Right lobe of liver (tissue), 6 donors: ENCODE data around the gene C1orf105. TPM values are rescaled to one million over a fixed set of nuclear protein-coding genes. Genes with fewer than 3 reads are reported as not detected.

Experiments
- ATAC-seq, 4 donors: fragments of 200-7000 bp; cut with Tn5 transposase; one replicate each; pipeline ENCODE4 v1.9.1; 2020; ENCODE audit warnings: mild to moderate bottlenecking in 4 of 4, moderate library complexity in 4 of 4
- DNase-seq, 3 donors: peaks; one replicate each; pipeline ENCODE4 v3.0.0-alpha.2; 2020
- H3K27ac ChIP-seq, 3 donors: fragments of 200-600 bp; one replicate each; pipeline ENCODE4 v1.8.0; 2022
- H3K27me3 ChIP-seq, 2 donors: fragments of 200-600 bp; one replicate each; pipeline ENCODE4 v1.8.0; 2022
- H3K36me3 ChIP-seq, 4 donors: fragments of 200-600 bp; sonication (generic) in 1 of 4; one replicate each; pipeline versions ENCODE4 v1.5.1 to v1.8.0; 2017 to 2022; ENCODE audit warnings: control low read depth in 1 of 4
- H3K4me1 ChIP-seq, 4 donors: fragments of 200-600 bp; sonication (generic) in 1 of 4; one replicate each; pipeline versions ENCODE4 v1.5.1 to v1.8.0; 2017 to 2022; ENCODE audit warnings: control low read depth in 1 of 4
- H3K4me3 ChIP-seq, 3 donors: fragments of 200-600 bp; one replicate each; pipeline ENCODE4 v1.8.0; 2022
- H3K9me3 ChIP-seq, 4 donors: fragments of 200-600 bp; sonication (generic) in 1 of 4; one replicate each; pipeline versions ENCODE4 v1.5.1 to v1.8.0; 2017 to 2022; ENCODE audit warnings: control low read depth in 1 of 4
- CTCF ChIP-seq, 4 donors: fragments of 200-600 bp in 3 of 4; fragments of 450-650 bp in 1 of 4; IDR thresholded peaks; one replicate each; pipeline versions ENCODE4 v1.5.1 to v1.8.0; 2016 to 2022; ENCODE audit warnings: antibody characterized with exemption in 4 of 4, mild to moderate bottlenecking in 2 of 4
- POLR2A ChIP-seq: fragments of 450-650 bp; IDR thresholded peaks from one replicate; pipeline ENCODE4 v1.6.1; 2017; ENCODE audit warnings: antibody characterized with exemption, mild to moderate bottlenecking
- WGBS: methylation state at CpG from one replicate; pipeline ENCODE4 v1.1.6; 2018; ENCODE audit warnings: low coverage, low lambda C conversion rate; ENCODE audit not compliant: insufficient coverage; ENCODE audit errors: missing lambda C conversion rate; 5-methylcytosine and 5-hydroxymethylcytosine counted together
- intact Hi-C, 2 donors: fragments of 100-400 bp; cut with DNase I; formaldehyde crosslinking; loops; one replicate each; pipeline versions ENCODE4 v1.11.2 to v1.14.1; 2022
- total RNA-seq, 6 experiments: library from RNA; depleted of rRNA in 2 of 6; stranded (reverse); fragments of >200 nt in 2 of 6; fragmentation: NEBNext Ultra II Directional in 3 of 6; extraction: Animal tissue kit (Norgen Biotek cat#: 25700) in 3 of 6; gene quantifications; one replicate each; pipeline versions ENCODE4 v1.1.0 to v1.2.4, GENCODE V29; 2016 to 2023
- donor health status: DM: no; HTN: yes; CAD: no.
- donor health status: DM: no; HTN: no; CAD: no.
- donor health status: DM: no; HTN: no; CAD: no.
- donor health status: DM: no; HTN: yes; CAD: no.
- donor health status: DM: no; HTN: yes; CAD: no.

Gene C1orf105
- total RNA-seq, 6 experiments from 2014 or later, result 0.24 to 1.3 (median 0.46) TPM; not detected in 2

DNA sequence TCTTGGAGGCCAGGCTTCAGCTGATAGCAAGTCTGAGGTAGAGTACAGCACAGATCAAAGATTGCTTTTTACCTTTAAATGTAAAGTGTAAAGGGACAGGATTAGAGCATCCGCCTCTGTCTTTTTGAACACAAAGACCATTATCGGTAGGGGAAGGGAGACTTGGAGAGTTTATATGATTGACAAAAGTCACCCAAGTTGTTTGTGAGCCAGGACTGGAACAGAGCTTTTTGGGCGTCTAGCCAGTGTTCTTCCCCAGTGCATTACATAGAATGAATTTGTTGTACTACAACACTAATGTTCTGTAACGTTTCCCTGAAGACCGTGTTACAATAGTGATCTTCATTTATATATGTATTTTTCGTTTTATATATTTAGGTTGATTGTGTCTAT, 32.7 kb downstream of the C1orf105 start:
- H3K4me3 ChIP-seq, result no peak overlapping the region
- ATAC-seq (no peak), DNase-seq (no peak)
- H3K4me1 ChIP-seq, result peaks cover 0 to 30% (median 2%) of the 10 kb centered on the region in 4 donors
- WGBS, result 78% methylated on average over 6 of the region's 6 CpGs
- intact Hi-C loops, result loop anchor here in 1 of 2 donors (10.0 kb wide), 1 partner anchor 262 kb away; no protein-coding TSS in a partner anchor
- no peak overlapping the region for H3K27ac ChIP-seq
- H3K27me3 ChIP-seq, result no peaks in the 10 kb centered on the region
- TF ChIP-seq CTCF (IDR thresholded peaks at IDR 0.05) (no peak), POLR2A (no peak)
- no peaks in the 10 kb centered on the region for H3K36me3 ChIP-seq
- H3K9me3 ChIP-seq, result no peaks in the 10 kb centered on the region

DNA sequence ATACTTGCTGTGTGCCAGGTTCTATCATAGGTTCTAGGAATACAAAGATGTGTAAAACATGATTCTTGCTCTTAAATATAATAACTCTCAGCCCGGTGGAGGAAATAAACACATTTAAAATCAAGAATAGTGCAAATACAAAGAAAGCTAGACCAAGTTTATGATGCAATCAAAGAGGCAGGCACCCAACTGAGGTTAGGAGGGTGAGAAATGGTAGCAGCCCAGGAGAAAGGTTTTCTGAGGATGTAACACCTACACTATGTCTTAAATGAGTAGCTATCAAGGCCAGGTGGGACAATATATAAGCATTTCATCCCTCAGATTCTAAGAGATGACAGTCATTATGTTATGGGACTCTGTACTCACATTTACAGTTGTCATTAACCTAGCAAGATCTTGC, 33.1 kb downstream of the C1orf105 start:
- H3K9me3 ChIP-seq, result no peaks in the 10 kb centered on the region
- no peaks in the 10 kb centered on the region for H3K27me3 ChIP-seq
- DNase-seq (no peak), ATAC-seq (no peak)
- H3K4me1 ChIP-seq, result peaks cover 0 to 30% (median 2%) of the 10 kb centered on the region in 4 donors
- intact Hi-C loops, result loop anchor here in 1 of 2 donors (10.0 kb wide), 1 partner anchor 261 kb away; no protein-coding TSS in a partner anchor
- no peak overlapping the region for H3K4me3 ChIP-seq
- WGBS, result 53% methylated on average over 1 of the region's 1 CpG
- no peak overlapping the region for H3K27ac ChIP-seq
- TF ChIP-seq POLR2A (no peak), CTCF (IDR thresholded peaks at IDR 0.05) (no peak)
- H3K36me3 ChIP-seq, result no peaks in the 10 kb centered on the region

DNA sequence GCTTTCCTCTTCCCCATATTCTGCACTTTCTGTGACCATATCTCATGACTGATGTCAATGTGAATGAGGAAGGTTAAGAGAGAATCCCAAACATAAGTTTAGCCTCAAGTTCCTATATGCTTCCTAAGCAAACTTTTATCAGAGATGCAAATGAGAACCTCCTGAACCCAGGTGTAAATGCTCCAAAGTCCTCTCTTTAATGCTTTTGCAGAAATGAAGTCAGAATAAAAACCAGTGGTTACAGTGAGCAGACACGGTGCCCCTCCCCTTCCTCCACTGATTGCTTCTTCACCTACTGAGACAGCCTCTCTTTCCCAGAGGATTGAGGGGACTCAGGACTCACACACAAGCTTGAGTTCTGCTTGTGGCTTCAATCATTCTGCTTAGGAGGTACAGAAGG, 35.0 kb downstream of the C1orf105 start:
- intact Hi-C loops, result loop anchor here in 1 of 2 donors (10.0 kb wide), 1 partner anchor 259 kb away; no protein-coding TSS in a partner anchor
- 86% methylated on average over 1 of the region's 1 CpG for WGBS

DNA sequence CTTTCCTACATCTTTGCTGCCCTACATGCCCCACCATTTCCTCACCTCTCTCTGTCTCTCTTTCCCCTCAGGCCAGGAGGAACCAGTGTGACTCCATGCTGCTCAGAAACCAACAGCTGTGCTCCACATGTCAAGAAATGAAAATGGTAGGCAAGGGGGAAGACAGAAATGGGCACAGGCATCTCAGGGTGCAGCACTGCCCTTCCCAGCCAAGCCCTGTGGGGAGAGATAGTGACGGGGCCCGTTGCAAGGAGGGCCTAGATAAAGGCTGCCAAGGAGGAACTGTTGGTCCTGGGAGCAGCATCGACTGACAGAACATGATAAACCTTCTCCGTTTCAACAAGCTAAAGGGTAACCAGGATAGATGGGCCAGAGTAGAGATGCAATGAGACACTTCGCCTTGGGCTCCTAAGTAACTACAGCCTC, 35.9 kb downstream of the C1orf105 start:
- no peak for TF ChIP-seq POLR2A
- TF ChIP-seq CTCF (IDR thresholded peaks at IDR 0.05), result no peak
- ATAC-seq, result no peak
- no peak for DNase-seq
- intact Hi-C loops, result loop anchor here in 1 of 2 donors (10.0 kb wide), 1 partner anchor 258 kb away; no protein-coding TSS in a partner anchor
- 92% methylated on average over 5 of the region's 5 CpGs for WGBS
- H3K27me3 ChIP-seq, result no peaks in the 10 kb centered on the region
- H3K36me3 ChIP-seq, result no peaks in the 10 kb centered on the region
- H3K4me1 ChIP-seq, result peaks cover 0 to 16% (median 2%) of the 10 kb centered on the region in 4 donors
- H3K27ac ChIP-seq, result no peak overlapping the region
- no peak overlapping the region for H3K4me3 ChIP-seq
- no peaks in the 10 kb centered on the region for H3K9me3 ChIP-seq

More for the DNA sequence above, 35.0 kb downstream of the C1orf105 start:
- Histone ChIP-seq H3K9me3 (no peaks in the 10 kb centered on the region), H3K4me1 (peaks cover 0 to 25% (median 2%) of the 10 kb centered on the region in 4 donors), H3K27ac (no peak overlapping the region), H3K36me3 (no peaks in the 10 kb centered on the region), H3K27me3 (no peaks in the 10 kb centered on the region), H3K4me3 (no peak overlapping the region)
- TF ChIP-seq POLR2A (no peak), CTCF (IDR thresholded peaks at IDR 0.05) (no peak)
- DNase-seq, result no peak
- no peak for ATAC-seq
